RWPE2 (cell line): Measurements from ENCODE around the gene RAG1.

ENCODE experiments used
- ATAC-seq: fragments of 200-7000 bp; cut with Tn5 transposase; 3 replicates; pipeline ENCODE4 v1.9.1; 2021; ENCODE audit warnings: low read depth
- DNase-seq: peaks from one replicate; pipeline ENCODE4 v3.0.0-alpha.2; 2020; ENCODE audit warnings: low spot score
- H3K27ac ChIP-seq: fragments of 450-650 bp; 2 replicates; pipeline ENCODE4 v1.5.1; 2017; ENCODE audit warnings: mild to moderate bottlenecking; ENCODE audit not compliant: poor library complexity, severe bottlenecking
- H3K27me3 ChIP-seq: fragments of 250-450 bp; sonication (Bioruptor Pico); 2 replicates; pipeline ENCODE4 v1.5.1; 2021; ENCODE audit warnings: mild to moderate bottlenecking, moderate library complexity; ENCODE audit not compliant: insufficient read depth, poor library complexity, severe bottlenecking
- H3K36me3 ChIP-seq: fragments of 250-450 bp; sonication (Bioruptor Pico); 2 replicates; pipeline ENCODE4 v1.5.1; 2020; ENCODE audit warnings: low read depth, mild to moderate bottlenecking, moderate library complexity
- H3K4me1 ChIP-seq: fragments of 250-450 bp; sonication (Bioruptor Pico); 2 replicates; pipeline ENCODE4 v1.5.1; 2021; ENCODE audit warnings: mild to moderate bottlenecking, moderate library complexity; ENCODE audit not compliant: insufficient read depth, poor library complexity, severe bottlenecking
- H3K4me3 ChIP-seq: fragments of 250-450 bp; sonication (Bioruptor Pico); 2 replicates; pipeline ENCODE4 v1.5.1; 2021; ENCODE audit warnings: mild to moderate bottlenecking, moderate library complexity; ENCODE audit not compliant: severe bottlenecking
- H3K9me3 ChIP-seq: fragments of 250-450 bp; sonication (Bioruptor Pico); 2 replicates; pipeline ENCODE4 v1.5.1; 2021; ENCODE audit warnings: mild to moderate bottlenecking, moderate library complexity; ENCODE audit not compliant: severe bottlenecking
- TF ChIP-seq, protein P1 (sequence below): fragments of 450-650 bp; IDR thresholded peaks from one replicate; pipeline ENCODE4 v1.5.1; 2017; ENCODE audit warnings: mild to moderate bottlenecking, moderate library complexity; ENCODE audit not compliant: poor library complexity, severe bottlenecking

Gene RAG1

DNA sequence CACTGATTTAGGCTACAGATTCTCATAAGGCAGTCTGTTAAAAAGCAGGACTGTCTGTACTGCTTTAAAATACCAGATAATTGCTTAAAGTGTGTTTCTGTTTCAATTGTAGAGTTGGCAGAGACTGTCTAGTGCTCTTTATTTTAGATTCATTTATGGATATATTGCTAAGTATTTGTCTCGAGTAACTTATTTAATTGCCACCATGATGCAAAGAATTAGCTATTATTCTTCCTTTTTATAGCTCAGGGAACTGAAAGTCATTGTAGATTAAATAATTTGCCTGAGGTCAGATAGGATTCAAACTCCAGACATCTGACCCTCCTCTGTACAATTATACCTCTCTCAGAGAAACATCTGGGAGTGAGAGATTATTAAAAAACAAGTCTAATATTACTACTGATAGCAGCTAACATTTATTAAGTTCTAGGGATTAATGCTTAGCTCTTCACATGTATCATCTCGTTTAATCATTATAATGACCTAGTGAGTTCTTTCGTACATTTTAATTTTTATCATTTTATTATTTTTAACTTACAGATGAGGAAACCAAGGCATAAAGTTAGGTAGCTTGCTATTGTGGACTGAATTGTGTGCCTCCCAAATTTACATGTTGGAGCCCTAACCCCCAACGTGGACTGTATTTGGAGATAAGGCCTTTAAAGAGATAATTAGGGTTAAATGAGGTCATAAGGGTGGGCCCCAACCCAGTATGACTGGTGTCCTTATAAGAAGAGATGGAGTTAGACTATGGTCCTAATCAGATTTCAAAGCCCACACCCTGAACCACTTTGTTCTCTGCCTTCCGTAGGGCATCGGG lies 49.9 kb downstream of the RAG1 start:
- TF ChIP-seq, protein P1, sequence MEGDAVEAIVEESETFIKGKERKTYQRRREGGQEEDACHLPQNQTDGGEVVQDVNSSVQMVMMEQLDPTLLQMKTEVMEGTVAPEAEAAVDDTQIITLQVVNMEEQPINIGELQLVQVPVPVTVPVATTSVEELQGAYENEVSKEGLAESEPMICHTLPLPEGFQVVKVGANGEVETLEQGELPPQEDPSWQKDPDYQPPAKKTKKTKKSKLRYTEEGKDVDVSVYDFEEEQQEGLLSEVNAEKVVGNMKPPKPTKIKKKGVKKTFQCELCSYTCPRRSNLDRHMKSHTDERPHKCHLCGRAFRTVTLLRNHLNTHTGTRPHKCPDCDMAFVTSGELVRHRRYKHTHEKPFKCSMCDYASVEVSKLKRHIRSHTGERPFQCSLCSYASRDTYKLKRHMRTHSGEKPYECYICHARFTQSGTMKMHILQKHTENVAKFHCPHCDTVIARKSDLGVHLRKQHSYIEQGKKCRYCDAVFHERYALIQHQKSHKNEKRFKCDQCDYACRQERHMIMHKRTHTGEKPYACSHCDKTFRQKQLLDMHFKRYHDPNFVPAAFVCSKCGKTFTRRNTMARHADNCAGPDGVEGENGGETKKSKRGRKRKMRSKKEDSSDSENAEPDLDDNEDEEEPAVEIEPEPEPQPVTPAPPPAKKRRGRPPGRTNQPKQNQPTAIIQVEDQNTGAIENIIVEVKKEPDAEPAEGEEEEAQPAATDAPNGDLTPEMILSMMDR = no peak
- no peaks in the 10 kb centered on the region for H3K9me3 ChIP-seq
- no peak for DNase-seq

DNA sequence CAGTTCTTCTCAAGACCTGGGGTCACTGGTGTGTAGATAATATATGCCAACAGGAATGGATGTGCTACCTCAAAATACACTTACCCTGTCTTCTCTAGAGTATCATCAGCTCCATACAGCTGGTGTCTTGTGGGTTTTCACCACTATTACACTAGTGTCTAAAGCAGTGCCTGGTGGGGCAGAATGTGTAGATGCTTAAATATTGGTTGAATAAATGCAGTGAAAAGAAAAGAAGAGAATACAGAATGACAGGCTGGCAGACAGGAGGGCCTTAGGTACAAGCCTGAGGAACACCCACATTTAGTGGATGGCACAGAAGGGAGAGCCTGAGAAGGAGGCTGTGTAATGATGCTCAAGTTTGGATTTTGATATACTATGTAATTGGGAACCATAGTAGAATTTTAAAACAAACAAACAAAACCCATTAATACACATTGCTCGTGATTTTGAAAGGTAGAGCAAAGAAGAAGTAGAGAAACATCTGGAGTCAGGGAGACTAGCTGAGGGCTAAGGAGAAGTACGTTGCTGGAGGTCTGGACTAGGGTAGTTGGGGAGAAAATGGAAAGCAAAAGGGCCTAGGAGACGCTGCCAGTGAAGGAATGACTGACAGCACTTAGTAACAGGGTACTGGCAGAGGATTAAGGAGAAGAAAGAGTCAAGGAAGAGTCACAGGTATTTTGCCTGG lies 50.7 kb downstream of the RAG1 start:
- DNase-seq (no peak), ATAC-seq (no peak)
- no peaks in the 10 kb centered on the region for H3K4me1 ChIP-seq
- no peaks in the 10 kb centered on the region for H3K9me3 ChIP-seq
- no peaks in the 10 kb centered on the region for H3K27me3 ChIP-seq
- TF ChIP-seq, protein P1 = no peak
- no peak overlapping the region for H3K4me3 ChIP-seq
- H3K36me3 ChIP-seq = no peaks in the 10 kb centered on the region
- no peak overlapping the region for H3K27ac ChIP-seq

More for the DNA sequence above, 49.9 kb downstream of the RAG1 start:
- Histone ChIP-seq H3K27me3 (no peaks in the 10 kb centered on the region), H3K36me3 (no peaks in the 10 kb centered on the region), H3K4me1 (no peaks in the 10 kb centered on the region), H3K4me3 (no peak overlapping the region), H3K27ac (no peak overlapping the region)
- no peak for ATAC-seq

DNA sequence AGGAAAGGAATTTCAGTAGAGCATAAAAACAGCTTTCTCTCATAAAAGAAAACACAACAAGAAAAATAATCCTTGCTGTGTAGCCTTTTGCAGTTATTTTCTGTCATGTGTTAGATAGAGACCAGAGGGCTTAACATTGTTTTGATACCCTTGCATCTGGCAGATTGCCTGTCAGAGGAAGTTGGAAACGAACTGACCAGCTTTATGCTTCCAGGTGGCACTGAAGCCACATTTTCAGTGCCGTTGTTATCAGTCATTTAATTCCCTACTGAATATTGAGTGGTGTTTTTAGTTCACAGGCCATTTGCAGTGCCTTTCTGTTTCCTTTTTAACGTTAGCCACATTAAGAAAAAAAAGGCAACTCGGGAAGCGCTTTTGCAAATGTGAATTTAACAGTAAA lies 51.7 kb downstream of the RAG1 start:
- Histone ChIP-seq H3K27ac (no peak overlapping the region), H3K36me3 (no peaks in the 10 kb centered on the region), H3K4me1 (no peaks in the 10 kb centered on the region), H3K4me3 (no peak overlapping the region), H3K27me3 (no peaks in the 10 kb centered on the region), H3K9me3 (no peaks in the 10 kb centered on the region)
- ATAC-seq (no peak), DNase-seq (no peak)
- TF ChIP-seq, protein P1 = no peak

DNA sequence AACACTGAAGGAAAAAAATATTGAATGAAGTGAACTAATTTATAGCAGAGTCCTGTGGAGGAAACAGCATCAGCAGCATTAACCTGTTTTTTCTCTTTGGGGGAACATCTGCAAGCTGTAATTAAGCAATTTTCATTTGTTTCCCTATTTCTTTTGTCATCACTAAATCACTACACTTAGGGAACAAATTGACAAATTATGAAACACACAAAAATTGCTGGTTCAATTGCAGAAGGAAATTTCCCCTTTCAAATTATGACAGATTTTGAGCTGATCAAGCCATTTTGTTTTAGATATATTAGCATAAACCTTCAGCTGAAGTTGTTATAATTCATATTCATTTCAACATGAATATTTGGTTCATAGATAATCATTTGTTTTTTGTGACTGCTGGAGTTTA lies 52.4 kb downstream of the RAG1 start:
- H3K9me3 ChIP-seq = no peaks in the 10 kb centered on the region
- TF ChIP-seq, protein P1 = no peak
- H3K4me1 ChIP-seq = no peaks in the 10 kb centered on the region
- no peaks in the 10 kb centered on the region for H3K27me3 ChIP-seq
- no peak overlapping the region for H3K4me3 ChIP-seq
- ATAC-seq (no peak), DNase-seq (no peak)
- no peak overlapping the region for H3K27ac ChIP-seq
- H3K36me3 ChIP-seq = no peaks in the 10 kb centered on the region
